Thyroid gland (tissue), 4 donors: ENCODE measurements around the gene PCDHGB6. TPM values are rescaled to one million over a fixed set of nuclear protein-coding genes. Genes with fewer than 3 reads are reported as not detected.
A peak's percentile ranks its signal among the peaks of the same experiment; 100 is the strongest.
"Not testable (repeated sequence)": the region's sequence is repeated elsewhere in the genome, so short reads cannot be mapped to it uniquely, and the experiment has no call there.

ENCODE experiments used
- DNase-seq, 2 donors: peaks; one replicate each; pipeline ENCODE4 v3.0.0-alpha.2; 2019
- H3K27ac ChIP-seq, 3 donors: fragments of 200-600 bp; sonication (generic); 1 replicate in 2 of 3; 2 replicates in 1 of 3; pipeline ENCODE4 v1.5.1; 2016 to 2019; ENCODE audit warnings: mild to moderate bottlenecking in 1 of 3, moderate library complexity in 1 of 3
- H3K27me3 ChIP-seq: fragments of 200-600 bp; sonication (generic); one replicate; pipeline ENCODE4 v1.5.1; 2019
- H3K36me3 ChIP-seq, 2 donors: fragments of 200-600 bp; sonication (generic); one replicate each; pipeline ENCODE4 v1.5.1; 2016 to 2019
- H3K4me1 ChIP-seq, 2 donors: fragments of 200-600 bp; sonication (generic); one replicate each; pipeline ENCODE4 v1.5.1; 2017 to 2019
- H3K4me3 ChIP-seq, 3 donors: fragments of 200-600 bp; sonication (generic); replicated peaks in 1 of 3; 1 replicate in 2 of 3; 2 replicates in 1 of 3; pipeline ENCODE4 v1.5.1; 2016; ENCODE audit warnings: mild to moderate bottlenecking in 1 of 3
- H3K9me3 ChIP-seq: fragments of 200-600 bp; sonication (generic); one replicate; pipeline ENCODE4 v1.5.1; 2017
- CTCF ChIP-seq, 6 experiments: fragments of 200-600 bp in 3 of 6; fragments of 450-650 bp in 3 of 6; sonication (generic) in 3 of 6; IDR thresholded peaks; one replicate each; pipeline ENCODE4 v1.5.1; 2016 to 2019; ENCODE audit warnings: antibody characterized with exemption in 6 of 6, mild to moderate bottlenecking in 2 of 6, inconsistent platforms in 1 of 6, moderate library complexity in 1 of 6
- POLR2A ChIP-seq, 2 donors: fragments of 450-650 bp; IDR thresholded peaks; one replicate each; pipeline ENCODE4 v1.6.1; 2017; ENCODE audit warnings: antibody characterized with exemption in 2 of 2, mild to moderate bottlenecking in 2 of 2, moderate library complexity in 1 of 2
- WGBS, 2 donors: methylation state at CpG; one replicate each; pipeline ENCODE4 v1.1.5; 2017; 5-methylcytosine and 5-hydroxymethylcytosine counted together
- intact Hi-C: fragments of 100-400 bp; cut with DNase I; formaldehyde crosslinking; loops from one replicate; pipeline ENCODE4 v1.15.1; 2023
- total RNA-seq, 4 donors: library from RNA; depleted of rRNA; stranded (reverse); fragments of >200 nt; gene quantifications; one replicate each; pipeline ENCODE4 v1.2.3, GENCODE V29; 2016

Gene PCDHGB6
- total RNA-seq, 4 donors from 2014 or later, result 9.5 to 11.4 (median 10.9) TPM

GRCh38 chr5:141417494-141418172, 9.8 kb downstream of the PCDHGB6 start, which contains the start of gene PCDHGB7:
PCDHGB7 (plus strand) TSS chr5:141417677; CDS start chr5:141417860, 183 bp downstream.
- not testable (repeated sequence) for H3K9me3 ChIP-seq, H3K27me3 ChIP-seq, H3K4me1 ChIP-seq, H3K36me3 ChIP-seq
- peak; percentile 42 to 73 (median 64) for TF ChIP-seq CTCF (IDR thresholded peaks at IDR 0.05)
- peak; percentile 78 to 81 for DNase-seq
- peak within 1 kb of the TSS in 1 of 3 donors; percentile 19 for H3K4me3 ChIP-seq
- intact Hi-C loops, result loop anchor here (5.0 kb wide), 1 partner anchor 140 kb away; no protein-coding TSS in a partner anchor
- WGBS, 2 donors, result 8 to 9% methylated on average over 33 to 35 of the region's 47 CpGs
- peak within 1 kb of the TSS in 1 of 3 donors; percentile 41 for H3K27ac ChIP-seq

GRCh38 chr5:141419074-141419880, 11.5 kb downstream of the PCDHGB6 start:
- TF ChIP-seq POLR2A (IDR thresholded peaks at IDR 0.05), result no peak
- TF ChIP-seq CTCF (IDR thresholded peaks at IDR 0.05), result no peak
- no peaks in the 10 kb centered on the region for H3K27me3 ChIP-seq
- no peak overlapping the region for H3K27ac ChIP-seq
- WGBS, 2 donors, result 28 to 35% methylated on average over 17 to 26 of the region's 74 CpGs
- no peak for DNase-seq
- H3K36me3 ChIP-seq, result no peaks in the 10 kb centered on the region
- H3K4me3 ChIP-seq, result no peak overlapping the region
- no peaks in the 10 kb centered on the region for H3K4me1 ChIP-seq
- no peaks in the 10 kb centered on the region for H3K9me3 ChIP-seq
- intact Hi-C loops, result loop anchor here (5.0 kb wide), 1 partner anchor 138 kb away; no protein-coding TSS in a partner anchor

GRCh38 chr5:141420855-141421488, 13.2 kb downstream of the PCDHGB6 start, which contains the start of gene PCDHGA11:
PCDHGA11 (plus strand) TSS chr5:141421051; CDS start chr5:141421228, 177 bp downstream.
- peak within 1 kb of the TSS in 1 of 3 donors; percentile 13 for H3K4me3 ChIP-seq
- DNase-seq, result peak; percentile 47 to 53
- H3K9me3 ChIP-seq, result no peaks in the 10 kb centered on the region
- no peak for TF ChIP-seq POLR2A (IDR thresholded peaks at IDR 0.05)
- peak in 5 of 6 experiments; percentile 8 to 57 (median 43) for TF ChIP-seq CTCF (IDR thresholded peaks at IDR 0.05)
- intact Hi-C loops, result no loop called here
- 7 to 12% methylated on average over 29 to 42 of the region's 42 CpGs for WGBS, 2 donors
- no peaks in the 10 kb centered on the region for H3K27me3 ChIP-seq
- H3K27ac ChIP-seq, result no peak within 1 kb of the TSS
- H3K4me1 ChIP-seq, result no peaks in the 10 kb centered on the region
- no peaks in the 10 kb centered on the region for H3K36me3 ChIP-seq

GRCh38 chr5:141421489-141421855, 13.7 kb downstream of the PCDHGB6 start:
- no peak overlapping the region for H3K27ac ChIP-seq
- no peaks in the 10 kb centered on the region for H3K9me3 ChIP-seq
- WGBS, 2 donors, result 14 to 17% methylated on average over 13 of the region's 13 CpGs
- DNase-seq, result no peak
- H3K27me3 ChIP-seq, result no peaks in the 10 kb centered on the region
- H3K4me3 ChIP-seq, result peak overlapping the region in 1 of 3 donors; percentile 13
- no peaks in the 10 kb centered on the region for H3K4me1 ChIP-seq
- intact Hi-C loops, result no loop called here
- H3K36me3 ChIP-seq, result no peaks in the 10 kb centered on the region
- TF ChIP-seq POLR2A (IDR thresholded peaks at IDR 0.05), result no peak
- no peak for TF ChIP-seq CTCF (IDR thresholded peaks at IDR 0.05)
